K562 (cell line): ENCODE measurements around the gene SEC11A. TPM values are rescaled to one million over a fixed set of nuclear protein-coding genes. Genes with fewer than 3 reads are reported as not detected.

Source experiments
- ATAC-seq: fragments of 200-7000 bp; cut with Tn5 transposase; 3 replicates; pipeline ENCODE4 v1.9.1; 2020; ENCODE audit warnings: moderate library complexity
- BruUV-seq: library from RNA; stranded (reverse); fragments of 400-500 nt; replicated peaks from 2 replicates; lab custom pipeline; 2021; lab: Mats Ljungman, UMichigan
- CTCF ChIA-PET: fragments of 300-600 bp; formaldehyde crosslinking; extraction: SDS; loops from one replicate; lab custom pipeline; 2021; ENCODE audit warnings: low intra/inter-chr PET ratio; lab: Yijun Ruan, JAX
- POLR2A ChIA-PET: fragments of 300-600, 350-650 bp; sonication (Branson Sonifier 250); formaldehyde crosslinking; extraction: SDS; loops from one replicate; lab custom pipeline; 2021; ENCODE audit warnings: antibody characterized with exemption, inconsistent platforms; lab: Yijun Ruan, JAX
- DNase-seq, 4 experiments: peaks; one replicate each; pipeline versions ENCODE4 v3.0.0 to v3.0.0-alpha.2; 2011 to 2018; ENCODE audit warnings: low spot score in 3 of 4, mixed read lengths in 3 of 4; ENCODE audit errors: extremely low read depth in 1 of 4
- FAIRE-seq: peaks from 2 replicates; lab custom pipeline; 2011; peaks lifted over from hg19 to GRCh38; lab: Jason Lieb, UNC
- H2AFZ ChIP-seq: 2 replicates; pipeline ENCODE4 v1.6.0; 2011; ENCODE audit warnings: low read depth, low read length, control low read depth, inconsistent platforms
- H3K27ac ChIP-seq: fragments of 200-600 bp; 3 replicates; pipeline ENCODE4 v1.8.0; 2011; ENCODE audit warnings: low read depth, mild to moderate bottlenecking, control low read depth, inconsistent platforms, low read length, moderate library complexity, mixed read lengths; ENCODE audit errors: extremely low read depth
- H3K27me3 ChIP-seq, 2 experiments: fragments of 300-600 bp in 1 of 2; 2 replicates in 1 of 2; 3 replicates in 1 of 2; pipeline versions ENCODE4 v1.6.0 to v1.8.0; 2011; ENCODE audit warnings: inconsistent platforms in 2 of 2, low read length in 2 of 2, mild to moderate bottlenecking in 1 of 2, mixed read lengths in 1 of 2, moderate library complexity in 1 of 2; ENCODE audit not compliant: control insufficient read depth in 2 of 2, insufficient read depth in 2 of 2
- H3K36me3 ChIP-seq: fragments of 300-600 bp; 3 replicates; pipeline ENCODE4 v1.8.0; 2011; ENCODE audit warnings: mild to moderate bottlenecking, low read length, inconsistent platforms; ENCODE audit not compliant: control insufficient read depth, insufficient read depth
- H3K4me1 ChIP-seq, 2 experiments: fragments of 200-600 bp in 1 of 2; replicated peaks in 1 of 2; 2 replicates in 1 of 2; 3 replicates in 1 of 2; pipeline versions ENCODE4 v1.5.1 to v1.8.0; 2011; ENCODE audit warnings: inconsistent platforms in 2 of 2, low read length in 2 of 2, mild to moderate bottlenecking in 1 of 2, mixed read lengths in 1 of 2, moderate library complexity in 1 of 2; ENCODE audit not compliant: control insufficient read depth in 2 of 2, insufficient read depth in 2 of 2
- H3K4me2 ChIP-seq: 2 replicates; pipeline ENCODE4 v1.6.1; 2011; ENCODE audit warnings: low read length, control low read depth, inconsistent platforms, mixed read lengths; ENCODE audit not compliant: insufficient read depth
- H3K4me3 ChIP-seq: fragments of 200-600 bp; sonication (generic), shearing (Covaris generic); 2 replicates; pipeline ENCODE4 v1.5.1; 2016; ENCODE audit warnings: control low read depth, inconsistent platforms
- H3K79me2 ChIP-seq: fragments of 200-600 bp; 3 replicates; pipeline ENCODE4 v1.8.0; 2011; ENCODE audit warnings: low read length, inconsistent platforms; ENCODE audit not compliant: control insufficient read depth, insufficient read depth
- H3K9ac ChIP-seq, 2 experiments: 2 replicates each; pipeline versions ENCODE4 v1.6.0 to v1.6.1; 2011; ENCODE audit warnings: low read depth in 2 of 2, low read length in 2 of 2, control low read depth in 1 of 2, inconsistent platforms in 1 of 2, mild to moderate bottlenecking in 1 of 2, mixed read lengths in 1 of 2; ENCODE audit not compliant: insufficient read depth in 1 of 2
- H3K9me1 ChIP-seq: one replicate; pipeline ENCODE4 v1.6.0; 2011; ENCODE audit warnings: inconsistent platforms, mild to moderate bottlenecking, low read length, moderate library complexity; ENCODE audit not compliant: control insufficient read depth, insufficient read depth
- H3K9me3 ChIP-seq: replicated peaks from 2 replicates; pipeline ENCODE4 v1.5.1; 2011; ENCODE audit warnings: low read depth, low read length, inconsistent platforms; ENCODE audit not compliant: control insufficient read depth, insufficient read depth
- H4K20me1 ChIP-seq: replicated peaks from 2 replicates; pipeline ENCODE4 v1.6.1; 2011; ENCODE audit warnings: low read length, inconsistent platforms, mixed read lengths; ENCODE audit not compliant: control insufficient read depth, insufficient read depth
- MBD2 ChIP-seq: sonication (generic); IDR thresholded peaks from 2 replicates; pipeline ENCODE4 v1.6.1; 2016; ENCODE audit warnings: low read depth, borderline replicate concordance
- MYC ChIP-seq, 2 experiments: fragments of 250-450 bp in 1 of 2; sonication (Bioruptor Pico) in 1 of 2; IDR thresholded peaks; 2 replicates each; pipeline versions ENCODE4 v1.5.1 to v1.6.1; 2012 to 2021; ENCODE audit warnings: low read depth in 2 of 2, borderline replicate concordance in 1 of 2, improper control_type of control experiment in 1 of 2, low read length in 1 of 2, mild to moderate bottlenecking in 1 of 2, moderate library complexity in 1 of 2
- RCOR1 ChIP-seq, 2 experiments: IDR thresholded peaks; 2 replicates each; pipeline ENCODE4 v1.6.1; 2012; ENCODE audit warnings: low read depth in 2 of 2, low read length in 2 of 2, borderline replicate concordance in 1 of 2, improper control_type of control experiment in 1 of 2
- RUNX1 ChIP-seq: sonication (generic); IDR thresholded peaks from 2 replicates; pipeline ENCODE4 v1.6.1; 2016; ENCODE audit warnings: antibody characterized with exemption, low read depth
- SMAD2 ChIP-seq: fragments of 150-350 bp; IDR thresholded peaks from 2 replicates; pipeline ENCODE4 v1.6.1; 2014; ENCODE audit warnings: low read depth, mild to moderate bottlenecking, low read length
- SNIP1 ChIP-seq: fragments of 450-650 bp; IDR thresholded peaks from 2 replicates; pipeline ENCODE4 v1.7.1; 2017; ENCODE audit warnings: low read depth, mild to moderate bottlenecking
- THRAP3 ChIP-seq: fragments of 450-650 bp; IDR thresholded peaks from 2 replicates; pipeline ENCODE4 v1.6.1; 2016; ENCODE audit warnings: mild to moderate bottlenecking, inconsistent platforms, borderline replicate concordance
- TRIM25 ChIP-seq: fragments of 450-650 bp; IDR thresholded peaks from 2 replicates; pipeline ENCODE4 v1.7.0; 2016; ENCODE audit warnings: borderline replicate concordance
- USF2 ChIP-seq: sonication (generic); formaldehyde crosslinking; IDR thresholded peaks from 2 replicates; pipeline ENCODE4 v1.5.0; 2020; ENCODE audit warnings: missing genetic modification reagents
- ZNF507 ChIP-seq: conservative IDR thresholded peaks from 2 replicates; pipeline ENCODE4 v1.6.1; 2017; ENCODE audit warnings: missing genetic modification characterization, missing compliant biosample characterization
- ZSCAN29 ChIP-seq: fragments of 450-650 bp; IDR thresholded peaks from 2 replicates; pipeline ENCODE4 v1.6.1; 2017
- WGBS: fragments of 100-300 bp; shearing (Covaris generic); methylation state at CpG from one replicate; pipeline ENCODE4 v1.1.6; 2016; ENCODE audit warnings: low coverage, mixed read lengths; ENCODE audit not compliant: insufficient coverage; ENCODE audit errors: missing lambda C conversion rate; 5-methylcytosine and 5-hydroxymethylcytosine counted together
- in situ Hi-C: fragments of 300-500 bp; cut with MboI; formaldehyde crosslinking; loops from 4 replicates; pipeline ENCODE4 v1.15.0; 2018; ENCODE audit warnings: inconsistent platforms, mixed read lengths
- intact Hi-C: fragments of 100-400 bp; cut with micrococcal nuclease; formaldehyde crosslinking; loops from 2 replicates; pipeline ENCODE4 v1.14.2; 2022
- polyA plus RNA-seq, 8 experiments: library from polyadenylated mRNA; depleted of rRNA in 4 of 8; stranded (reverse) in 5 of 8; unstranded in 3 of 8; fragments of >200 nt; fragmentation: Nextera tagmentation in 2 of 8; fragmentation: Illumina TruSeq in 1 of 8; extraction: Ambion mirVana in 2 of 8; extraction: Trizol in 1 of 8; gene quantifications; 2 replicates each; pipeline versions ENCODE4 v1.2.1 to v1.2.3, GENCODE V29; 2011 to 2014; ENCODE audit warnings: inconsistent platforms in 1 of 8, missing spikeins in 1 of 8
- total RNA-seq, 7 experiments: library from RNA; depleted of rRNA in 6 of 7; stranded (reverse); fragments of >200 nt in 6 of 7; fragmentation: Illumina TruSeq in 2 of 7; extraction: Trizol in 2 of 7; gene quantifications; 2 replicates each; pipeline versions ENCODE4 v1.2.1 to v1.2.3, GENCODE V29; 2011 to 2021; ENCODE audit warnings: low replicate concordance in 1 of 7
- TF ChIP-seq, protein P1 (sequence below), 2 experiments: fragments of 450-650 bp in 1 of 2; sonication (generic) in 1 of 2; formaldehyde crosslinking in 1 of 2; IDR thresholded peaks in 1 of 2; conservative IDR thresholded peaks in 1 of 2; 2 replicates each; pipeline versions ENCODE4 v1.6.1 to v1.8.1; 2016 to 2023; ENCODE audit warnings: mild to moderate bottlenecking in 2 of 2, moderate library complexity in 2 of 2, inconsistent platforms in 1 of 2, missing genetic modification reagents in 1 of 2
- TF ChIP-seq, protein P2 (sequence below): IDR thresholded peaks from 2 replicates; pipeline ENCODE4 v1.6.1; 2012; ENCODE audit warnings: low read depth, low read length, improper control_type of control experiment, borderline replicate concordance

The SEC11A gene
- total and polyA plus RNA-seq, 9 of the 15 experiments (the other 6 are each of a cell fraction or from before 2014, with no cell fraction given) = 175 to 310 (median 229) TPM

- TF ChIP-seq, protein P1, sequence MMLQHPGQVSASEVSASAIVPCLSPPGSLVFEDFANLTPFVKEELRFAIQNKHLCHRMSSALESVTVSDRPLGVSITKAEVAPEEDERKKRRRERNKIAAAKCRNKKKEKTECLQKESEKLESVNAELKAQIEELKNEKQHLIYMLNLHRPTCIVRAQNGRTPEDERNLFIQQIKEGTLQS (IDR thresholded peaks at IDR 0.05) = peak; percentile 59
- TF ChIP-seq, protein P1 (CRISPR knock-in tag; conservative IDR thresholded peaks at IDR 0.05) = no peak
- no peak for TF ChIP-seq RUNX1
- TF ChIP-seq ZNF507 = no peak
- TF ChIP-seq ZSCAN29 = no peak
- no peak for TF ChIP-seq THRAP3
- TF ChIP-seq, protein P2, sequence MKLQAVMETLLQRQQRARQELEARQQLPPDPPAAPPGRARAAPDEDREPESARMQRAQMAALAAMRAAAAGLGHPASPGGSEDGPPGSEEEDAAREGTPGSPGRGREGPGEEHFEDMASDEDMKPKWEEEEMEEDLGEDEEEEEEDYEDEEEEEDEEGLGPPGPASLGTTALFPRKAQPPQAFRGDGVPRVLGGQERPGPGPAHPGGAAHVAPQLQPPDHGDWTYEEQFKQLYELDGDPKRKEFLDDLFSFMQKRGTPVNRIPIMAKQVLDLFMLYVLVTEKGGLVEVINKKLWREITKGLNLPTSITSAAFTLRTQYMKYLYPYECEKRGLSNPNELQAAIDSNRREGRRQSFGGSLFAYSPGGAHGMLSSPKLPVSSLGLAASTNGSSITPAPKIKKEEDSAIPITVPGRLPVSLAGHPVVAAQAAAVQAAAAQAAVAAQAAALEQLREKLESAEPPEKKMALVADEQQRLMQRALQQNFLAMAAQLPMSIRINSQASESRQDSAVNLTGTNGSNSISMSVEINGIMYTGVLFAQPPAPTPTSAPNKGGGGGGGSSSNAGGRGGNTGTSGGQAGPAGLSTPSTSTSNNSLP = no peak
- TF ChIP-seq SMAD2 = no peak
- no peak for TF ChIP-seq SNIP1
- no peak for TF ChIP-seq RCOR1 (IDR thresholded peaks at IDR 0.05; ENCODE audit: borderline replicate concordance in 1 of 2, low read depth in 2 of 2, low read length in 2 of 2)
Observed at GRCh38 chr15:84685304-84685703, 30.6 kb downstream of the SEC11A start (continued).

DNA sequence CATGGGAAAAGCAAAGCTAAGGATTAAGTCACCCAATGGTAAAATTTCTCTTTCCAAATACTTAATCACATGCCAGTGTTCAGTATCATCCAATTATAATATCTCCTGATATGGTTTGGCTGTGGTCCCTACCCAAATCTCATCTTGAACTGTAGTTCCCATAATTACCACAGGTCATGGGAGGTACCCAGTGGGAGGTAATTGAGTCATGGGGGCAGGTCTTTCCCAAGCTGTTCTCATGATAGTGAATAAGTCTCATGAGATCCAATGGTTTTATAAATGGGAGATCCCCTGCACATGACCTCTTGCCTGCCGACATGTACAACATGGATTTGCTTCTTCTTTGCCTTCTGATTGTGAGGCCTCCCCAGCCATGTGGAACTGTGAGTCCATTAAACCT lies 31.8 kb downstream of the SEC11A start:
- in situ Hi-C loops = no loop called here
- ChIA-PET CTCF (no interaction called here), POLR2A (interaction anchor here (0.6 kb wide), 1 partner anchor 167 kb away, joined by 3 read pairs; no protein-coding TSS in a partner anchor)
- WGBS = 69% methylated on average over 1 of the region's 1 CpG
- no peak for DNase-seq
- Histone ChIP-seq H3K9me3 (no peaks in the 10 kb centered on the region), H3K27me3 (no peaks in the 10 kb centered on the region), H3K27ac (no peak overlapping the region), H3K4me2 (no peak overlapping the region), H3K9ac (no peak overlapping the region), H3K9me1 (no peaks in the 10 kb centered on the region), H3K79me2 (0 out of 3 replicates have a peak, but pooled peaks cover 2% of the 10 kb centered on the region), H3K36me3 (peaks cover 89% of the 10 kb centered on the region), H2AFZ (no peak overlapping the region), H3K4me1 (no peaks in the 10 kb centered on the region; a peak in 1 of 5 replicates), H3K4me3 (no peak overlapping the region), H4K20me1 (no peaks in the 10 kb centered on the region)
- no TSS peak for BruUV-seq
- FAIRE-seq = no peak
- ATAC-seq = no peak
- intact Hi-C loops = no loop called here
- TF ChIP-seq USF2 = no peak
- no peak for TF ChIP-seq MYC (IDR thresholded peaks at IDR 0.05; ENCODE audit: low read depth, low read length)
- TF ChIP-seq MYC (CRISPR knock-in tag; IDR thresholded peaks at IDR 0.05; ENCODE audit: borderline replicate concordance, low read depth) = no peak
- no peak for TF ChIP-seq TRIM25
- no peak for TF ChIP-seq MBD2
